K562 (cell line): Measurements from ENCODE around the gene SPRY2. TPM values are rescaled to one million over a fixed set of nuclear protein-coding genes. Genes with fewer than 3 reads are reported as not detected.

Source experiments
- ARNT ChIP-seq, 2 experiments: fragments of 450-650 bp; IDR thresholded peaks; 2 replicates each; pipeline ENCODE4 v1.6.1; 2016; ENCODE audit warnings: mild to moderate bottlenecking in 1 of 2
- ATF1 ChIP-seq, 2 experiments: fragments of 450-650 bp in 1 of 2; IDR thresholded peaks; 2 replicates each; pipeline ENCODE4 v1.6.1; 2016; ENCODE audit warnings: missing compliant biosample characterization in 1 of 2, missing genetic modification characterization in 1 of 2
- CEBPB ChIP-seq: fragments of 450-650 bp; IDR thresholded peaks from 2 replicates; pipeline ENCODE4 v1.6.1; 2016; ENCODE audit warnings: missing genetic modification characterization, missing compliant biosample characterization
- CTBP1 ChIP-seq: fragments of 450-650 bp; IDR thresholded peaks from 2 replicates; pipeline ENCODE4 v1.6.1; 2016; ENCODE audit warnings: borderline replicate concordance
- DACH1 ChIP-seq: fragments of 450-650 bp; IDR thresholded peaks from 2 replicates; pipeline ENCODE4 v1.6.1; 2018; ENCODE audit not compliant: partially characterized antibody
- DIDO1 ChIP-seq: fragments of 450-650 bp; IDR thresholded peaks from 2 replicates; pipeline ENCODE4 v1.6.1; 2016; ENCODE audit warnings: low read depth, missing biosample characterization, missing genetic modification characterization
- FUS ChIP-seq: fragments of 200-400 bp; formaldehyde crosslinking; optimal IDR thresholded peaks from 2 replicates; pipeline ENCODE3; 2017; ENCODE audit warnings: low read depth, low read length
- KLF13 ChIP-seq: fragments of 450-650 bp; IDR thresholded peaks from 2 replicates; pipeline ENCODE4 v1.6.1; 2016; ENCODE audit warnings: missing genetic modification characterization, low read depth, mild to moderate bottlenecking, missing compliant biosample characterization, moderate library complexity, borderline replicate concordance
- PHB ChIP-seq: fragments of 250-450 bp; sonication (Bioruptor Pico); IDR thresholded peaks from 2 replicates; pipeline ENCODE4 v1.5.0; 2021
- PHF8 ChIP-seq: fragments of 200-600 bp; sonication (generic); IDR thresholded peaks from 2 replicates; pipeline ENCODE4 v1.6.1; 2012; ENCODE audit warnings: mixed run types, mild to moderate bottlenecking, inconsistent platforms, low read length, moderate library complexity, borderline replicate concordance
- POLR2B ChIP-seq: fragments of 450-650 bp; IDR thresholded peaks from 2 replicates; pipeline ENCODE4 v1.6.1; 2018; ENCODE audit warnings: low read depth; ENCODE audit not compliant: partially characterized antibody
- RBM15 ChIP-seq: fragments of 200-400 bp; formaldehyde crosslinking; IDR thresholded peaks from 2 replicates; pipeline ENCODE4 v1.6.1; 2018; ENCODE audit warnings: mild to moderate bottlenecking, low read length, moderate library complexity; ENCODE audit not compliant: insufficient read depth
- RNF219 ChIP-seq: fragments of 250-450 bp; sonication (Bioruptor Pico); IDR thresholded peaks from 2 replicates; pipeline ENCODE4 v1.5.0; 2022; ENCODE audit warnings: mild to moderate bottlenecking
- SIN3A ChIP-seq, 2 experiments: fragments of 150-350 bp in 1 of 2; IDR thresholded peaks; 2 replicates each; pipeline ENCODE4 v1.6.1; 2011 to 2016; ENCODE audit warnings: borderline replicate concordance in 2 of 2, low read depth in 2 of 2, low read length in 2 of 2, mild to moderate bottlenecking in 2 of 2, moderate library complexity in 2 of 2; ENCODE audit not compliant: control insufficient read depth in 1 of 2
- TRIM24 ChIP-seq, 2 experiments: fragments of 450-650 bp; IDR thresholded peaks; 2 replicates each; pipeline ENCODE4 v1.6.1; 2016
- ZNF407 ChIP-seq: fragments of 450-650 bp; IDR thresholded peaks from 2 replicates; pipeline ENCODE4 v1.6.1; 2016; ENCODE audit warnings: low read depth
- ZNF785 ChIP-seq: fragments of 250-450 bp; sonication (Bioruptor Pico); IDR thresholded peaks from 2 replicates; pipeline ENCODE4 v1.4.0; 2020; ENCODE audit warnings: mild to moderate bottlenecking
- ZZZ3 ChIP-seq: fragments of 450-650 bp; IDR thresholded peaks from 2 replicates; pipeline ENCODE4 v1.6.1; 2016; ENCODE audit warnings: antibody characterized with exemption, mild to moderate bottlenecking, moderate library complexity
- polyA plus RNA-seq, 8 experiments: library from polyadenylated mRNA; depleted of rRNA in 4 of 8; stranded (reverse) in 5 of 8; unstranded in 3 of 8; fragments of >200 nt; fragmentation: Nextera tagmentation in 2 of 8; fragmentation: Illumina TruSeq in 1 of 8; extraction: Ambion mirVana in 2 of 8; extraction: Trizol in 1 of 8; gene quantifications; 2 replicates each; pipeline versions ENCODE4 v1.2.1 to v1.2.3, GENCODE V29; 2011 to 2014; ENCODE audit warnings: inconsistent platforms in 1 of 8, missing spikeins in 1 of 8
- total RNA-seq, 7 experiments: library from RNA; depleted of rRNA in 6 of 7; stranded (reverse); fragments of >200 nt in 6 of 7; fragmentation: Illumina TruSeq in 2 of 7; extraction: Trizol in 2 of 7; gene quantifications; 2 replicates each; pipeline versions ENCODE4 v1.2.1 to v1.2.3, GENCODE V29; 2011 to 2021; ENCODE audit warnings: low replicate concordance in 1 of 7

The SPRY2 gene
- total and polyA plus RNA-seq, 9 of the 15 experiments (the other 6 are each of a cell fraction or from before 2014, with no cell fraction given): 1.8 to 7.8 (median 3.4) TPM

GRCh38 chr13:80342471-80343371 lies 1.8 kb upstream of the SPRY2 start (continued):
- no peak for TF ChIP-seq ZNF407
- TF ChIP-seq RNF219 (CRISPR knock-in tag): no peak
- TF ChIP-seq ZZZ3: no peak
- TF ChIP-seq ZNF785: no peak
- TF ChIP-seq DIDO1: no peak
- no peak for TF ChIP-seq SIN3A (IDR thresholded peaks at IDR 0.05; ENCODE audit: borderline replicate concordance in 2 of 2, control insufficient read depth in 1 of 2, low read depth in 2 of 2, low read length in 2 of 2)
- TF ChIP-seq DACH1: peak; percentile 23
- TF ChIP-seq ATF1 (CRISPR knock-in tag; IDR thresholded peaks at IDR 0.05): no peak
- peak; percentile 42 for TF ChIP-seq ATF1 (tag; IDR thresholded peaks at IDR 0.05)
- TF ChIP-seq PHB (CRISPR knock-in tag): no peak
- TF ChIP-seq CEBPB (tag): no peak
- no peak for TF ChIP-seq RBM15
- no peak for TF ChIP-seq KLF13 (tag)
- peak; percentile 51; the same call in 1 of the 2 replicates for TF ChIP-seq CTBP1
- no peak for TF ChIP-seq ARNT (IDR thresholded peaks at IDR 0.05)
- TF ChIP-seq POLR2B: no peak
- TF ChIP-seq PHF8: peak; percentile 44; the same call in 1 of the 2 replicates
- no peak for TF ChIP-seq FUS
- no peak for TF ChIP-seq TRIM24 (IDR thresholded peaks at IDR 0.05)
